Stimulated activated CD4-positive, alpha-beta T cell treated with anti-CD3 and anti-CD28 coated beads, TNF-alpha, amount 100 ng/mL, for 4 hours (primary cell): ENCODE measurements around the gene SLC46A1.
A peak's percentile ranks its signal among the peaks of the same experiment; 100 is the strongest.
"Not testable (repeated sequence)": the region's sequence is repeated elsewhere in the genome, so short reads cannot be mapped to it uniquely, and the experiment has no call there.

Source experiments
- DNase-seq, 3 experiments: peaks; one replicate each; pipeline ENCODE4 v3.0.0-alpha.2; 2020; ENCODE audit warnings: low read depth in 3 of 3

SLC46A1 gene

GRCh38 chr17:28405632-28406472 is at the start of gene SLC46A1:
Gene SLC46A1 (minus strand): TSS chr17:28406212. CDS start chr17:28406114, 98 bp downstream.
- peak in 2 of 3 experiments; percentile 41 to 42 for DNase-seq

DNA sequence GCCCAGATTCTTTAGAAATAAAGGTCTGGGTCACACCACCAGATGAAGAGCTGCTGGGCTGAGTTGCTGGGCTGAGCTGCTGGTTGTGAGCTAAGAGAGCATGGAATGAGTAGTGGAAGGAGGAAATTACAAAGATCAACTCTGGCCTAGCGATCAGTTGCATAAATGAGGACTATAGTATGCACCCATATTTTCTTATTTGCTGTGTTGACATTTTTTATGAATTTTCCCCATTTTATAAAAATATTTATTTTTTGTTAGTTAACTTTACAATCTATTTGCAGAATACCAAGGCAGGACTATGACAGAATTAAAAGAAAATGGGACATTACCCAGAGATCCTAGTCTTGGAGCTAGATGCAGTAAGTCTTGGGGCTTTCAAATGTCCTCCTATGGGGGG is 43.8 kb upstream of the SLC46A1 start:
- no peak for DNase-seq

DNA sequence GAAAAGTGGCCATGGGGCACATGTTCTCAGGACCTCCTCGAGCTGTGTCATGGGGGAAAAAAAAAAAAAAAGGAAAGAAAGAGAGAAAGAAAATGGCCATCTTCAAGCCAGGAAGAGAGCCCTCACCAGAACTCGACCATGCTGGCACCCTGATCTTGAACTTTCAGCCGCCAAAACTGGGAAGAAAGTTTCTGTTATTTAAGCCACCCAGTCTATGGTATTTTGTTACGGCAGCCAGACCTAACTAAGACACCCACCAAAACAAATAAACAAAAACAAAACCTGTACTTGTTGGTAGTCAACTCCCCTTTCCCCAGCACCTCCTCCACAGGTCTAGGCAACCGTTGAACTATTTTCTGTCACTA is 41.4 kb upstream of the SLC46A1 start:
- DNase-seq, result no peak

DNA sequence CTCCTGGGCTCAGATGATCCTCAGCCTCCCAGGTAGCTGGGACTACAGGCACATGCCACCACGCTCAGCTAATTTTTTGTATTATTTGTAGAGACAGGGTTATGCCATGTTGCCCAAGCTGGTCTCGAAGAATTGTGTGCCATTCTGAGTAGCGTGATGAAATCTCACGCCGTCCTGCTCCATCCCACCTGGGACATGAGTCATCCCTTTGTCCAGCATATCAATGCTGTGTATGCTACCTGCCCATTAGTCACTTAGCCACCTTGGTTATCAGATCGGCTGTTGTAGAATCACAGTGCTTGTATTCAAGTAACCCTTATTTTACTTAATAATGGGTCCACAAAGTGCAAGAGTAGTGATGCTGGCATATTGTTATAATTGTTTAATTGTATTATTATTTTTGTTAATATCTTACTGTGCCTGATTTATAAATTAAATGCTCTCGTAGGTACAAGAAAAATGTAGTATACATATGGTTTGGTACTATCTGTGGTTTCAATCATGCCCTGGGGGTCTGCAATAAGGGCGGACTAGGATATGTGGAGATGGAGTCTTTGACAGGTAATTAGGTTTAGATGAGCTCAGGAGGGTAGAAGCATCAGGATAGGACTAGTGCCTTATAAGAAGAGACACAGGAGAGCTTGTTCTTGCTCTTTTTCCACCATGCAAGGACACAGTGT is 40.8 kb upstream of the SLC46A1 start:
- DNase-seq, result no peak

GRCh38 chr17:28443901-28444638 is 38.1 kb upstream of the SLC46A1 start:
- no peak for DNase-seq

DNA sequence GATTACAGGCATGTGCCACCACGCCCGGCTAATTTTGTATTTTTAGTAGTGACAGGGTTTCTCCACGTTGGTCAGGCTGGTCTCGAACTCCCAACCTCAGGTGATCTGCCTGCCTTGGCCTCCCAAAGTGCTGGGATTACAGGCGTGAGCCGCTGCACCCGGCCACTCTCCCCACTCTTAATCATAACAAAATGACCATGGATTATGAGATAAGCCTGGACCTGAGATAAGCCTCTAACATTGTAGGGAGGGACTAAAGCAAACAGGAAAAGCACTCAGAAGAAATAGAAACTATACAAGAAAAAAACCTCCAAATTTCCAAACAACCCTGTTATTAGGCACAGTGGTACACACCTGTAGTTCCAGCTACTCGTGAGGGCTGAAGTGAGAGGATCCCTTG is 28.3 kb upstream of the SLC46A1 start:
- not testable (repeated sequence) for DNase-seq

DNA sequence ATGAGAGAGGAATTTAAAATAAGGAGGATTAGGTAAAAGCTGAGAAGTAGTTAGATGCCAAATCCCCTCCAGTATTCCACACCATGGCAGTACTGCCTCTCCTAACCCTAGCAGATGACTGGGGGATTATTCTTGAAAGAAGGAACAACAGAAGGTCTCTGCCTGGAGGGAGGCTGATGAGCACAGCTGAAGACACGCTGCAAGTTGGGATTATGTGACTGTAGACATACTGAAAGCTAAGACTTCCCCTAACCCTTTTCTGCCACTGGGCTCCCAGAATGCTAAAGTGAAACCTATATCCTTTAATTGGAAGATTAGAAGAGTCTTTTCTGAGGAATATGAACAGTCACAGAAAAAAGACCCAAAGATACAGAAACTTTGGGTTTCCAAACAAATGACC is 27.7 kb upstream of the SLC46A1 start:
- DNase-seq, result no peak

GRCh38 chr17:28427982-28428381 is 22.0 kb upstream of the SLC46A1 start:
- DNase-seq, result not testable (repeated sequence)

- DNase-seq, result no peak
These were observed 21.4 kb upstream of the SLC46A1 start for GRCh38 chr17:28427371-28427770.

- DNase-seq, result no peak
These were observed 20.1 kb upstream of the SLC46A1 start for GRCh38 chr17:28426081-28426519.

DNA sequence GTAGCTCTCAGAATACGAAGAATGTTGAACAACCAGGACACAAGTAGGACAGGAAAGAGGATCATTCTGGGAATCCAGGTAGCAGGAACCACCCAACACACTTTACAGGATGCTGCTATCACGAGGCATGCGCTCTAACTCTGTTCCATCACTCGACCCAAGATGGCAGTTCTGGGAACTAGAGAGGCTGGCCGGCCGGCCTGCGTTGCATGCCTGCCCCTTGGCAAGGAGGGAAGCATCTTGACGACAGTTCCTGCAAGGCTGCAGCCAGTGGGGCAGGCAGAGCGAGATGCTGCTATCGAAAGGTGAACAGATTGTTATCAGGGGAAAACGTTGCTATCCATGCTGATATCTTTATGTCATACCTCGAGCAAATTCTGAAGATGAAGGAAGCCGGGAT is 19.2 kb upstream of the SLC46A1 start:
- DNase-seq, result no peak

GRCh38 chr17:28421787-28422305 is 15.8 kb upstream of the SLC46A1 start:
- DNase-seq, result no peak

GRCh38 chr17:28416703-28417311 is 10.8 kb upstream of the SLC46A1 start:
- DNase-seq, result peak in 2 of 3 experiments; percentile 13 to 18

DNA sequence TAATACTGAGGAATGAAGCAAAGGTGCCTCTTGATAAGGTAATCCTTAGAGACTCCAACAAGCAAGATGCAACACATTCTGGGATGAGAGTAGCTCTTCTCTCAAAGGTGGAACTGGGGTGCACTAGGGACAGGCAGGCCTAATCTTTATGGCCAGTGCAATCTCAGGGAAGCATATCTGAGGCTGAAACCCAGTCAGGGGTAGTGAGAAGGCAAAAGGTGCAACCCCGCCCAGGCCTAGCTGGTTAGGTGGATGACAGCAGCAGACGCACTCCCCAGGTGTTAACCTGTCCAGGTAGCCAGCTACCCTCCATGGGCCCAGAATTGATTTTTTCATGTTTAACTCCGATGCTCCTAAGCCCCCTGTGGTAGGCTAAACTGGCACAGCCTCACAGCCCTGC is 9.9 kb upstream of the SLC46A1 start:
- DNase-seq, result no peak

DNA sequence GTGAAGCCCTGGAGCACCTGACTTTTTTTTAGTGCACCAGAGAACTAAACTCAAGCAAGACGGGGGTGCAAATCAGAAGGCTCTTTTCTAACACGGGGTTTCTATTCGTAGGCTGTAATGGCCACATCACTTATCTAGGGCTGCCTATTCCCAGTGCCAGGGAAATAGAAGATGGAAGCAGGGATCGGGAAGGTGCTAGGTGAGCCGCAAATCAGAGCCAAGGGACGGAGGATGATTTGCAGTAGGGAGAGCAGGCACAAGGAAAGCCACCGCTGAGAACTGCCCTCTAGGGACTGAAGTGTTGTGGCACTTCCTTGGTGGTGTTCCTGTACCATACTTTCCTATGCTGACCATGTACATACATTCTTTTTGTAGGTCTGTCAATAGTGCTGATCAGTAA is 7.8 kb upstream of the SLC46A1 start:
- no peak for DNase-seq

GRCh38 chr17:28412099-28412498 is 6.1 kb upstream of the SLC46A1 start:
- no peak for DNase-seq

GRCh38 chr17:28407974-28408306 is 1.9 kb upstream of the SLC46A1 start:
- DNase-seq, result no peak

GRCh38 chr17:28407130-28407973 is 1.3 kb upstream of the SLC46A1 start:
- DNase-seq, result no peak

DNA sequence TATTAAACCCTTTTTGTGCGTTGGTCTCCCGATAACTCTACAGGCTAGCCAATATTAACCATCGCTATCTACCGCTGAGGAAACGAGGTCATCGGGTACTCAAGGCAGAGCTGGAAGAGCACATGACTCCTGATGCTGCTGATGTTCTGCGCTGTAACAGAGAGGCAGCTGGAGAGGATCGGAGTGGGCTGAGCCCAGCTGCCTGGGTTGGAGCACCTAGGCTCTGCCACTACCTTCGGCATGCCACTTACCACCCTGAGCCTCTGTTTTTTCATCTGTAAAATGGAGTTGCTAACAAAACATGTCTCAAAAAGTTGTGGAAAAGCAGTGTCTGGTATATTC is 432 bp upstream of the SLC46A1 start:
- DNase-seq, result no peak

DNA sequence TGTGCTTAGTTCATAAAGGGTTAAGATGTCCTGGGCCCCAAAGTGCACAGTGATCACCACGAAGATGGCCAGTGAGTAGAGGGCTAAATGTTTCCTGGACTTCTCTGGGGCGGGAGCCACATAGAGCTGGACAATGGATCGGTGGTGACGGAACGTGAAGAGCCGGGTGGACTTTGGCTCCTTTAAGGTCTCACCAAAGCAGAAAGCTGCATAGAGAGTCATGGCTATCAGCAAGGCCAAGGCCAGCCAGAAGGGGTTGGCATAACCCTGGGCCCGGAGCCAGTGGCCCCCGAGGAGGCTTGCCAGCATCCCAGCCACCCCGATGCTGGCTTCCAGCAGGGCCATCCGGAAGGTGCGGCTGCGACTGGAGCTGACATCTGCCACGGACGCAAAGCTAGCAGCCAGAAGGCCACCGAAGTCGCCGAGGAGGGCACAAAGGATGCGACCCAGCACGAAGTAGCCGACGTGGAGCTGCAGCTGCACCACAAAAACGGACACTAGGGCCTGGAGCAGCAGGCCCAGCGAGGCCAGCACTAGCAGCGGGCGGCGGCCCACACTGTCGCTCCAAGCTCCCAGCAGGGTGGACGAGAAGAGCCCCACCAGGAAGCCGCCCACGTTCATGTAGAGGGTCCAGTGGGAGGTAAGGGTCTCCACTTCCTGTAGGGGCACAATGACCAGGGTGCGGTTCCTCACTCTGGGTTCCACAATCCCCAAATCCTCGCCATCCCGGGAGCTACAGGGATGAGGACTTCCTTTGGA is 1.0 kb downstream of the SLC46A1 start:
- no peak for DNase-seq
